Keratinocyte (primary cell): Measurements from ENCODE around the gene OCLN. TPM values are rescaled to one million over a fixed set of nuclear protein-coding genes. Genes with fewer than 3 reads are reported as not detected.
"Not testable (repeated sequence)": the region's sequence is repeated elsewhere in the genome, so short reads cannot be mapped to it uniquely, and the experiment has no call there.

Source experiments
- DNase-seq: peaks from one replicate; pipeline ENCODE4 v3.0.0-alpha.2; 2011; ENCODE audit warnings: low read depth, missing footprints, low spot score
- FAIRE-seq: peaks from 2 replicates; lab custom pipeline; 2011; peaks lifted over from hg19 to GRCh38; lab: Jason Lieb, UNC
- H2AFZ ChIP-seq: 2 replicates; pipeline ENCODE4 v1.6.0; 2012; ENCODE audit warnings: low read length, control low read depth, inconsistent platforms; ENCODE audit not compliant: control insufficient read depth
- H3K27ac ChIP-seq: 2 replicates; pipeline ENCODE4 v1.5.1; 2011; ENCODE audit warnings: low read length; ENCODE audit not compliant: control insufficient read depth, insufficient read depth
- H3K27me3 ChIP-seq: 3 replicates; pipeline ENCODE4 v1.6.0; 2011; ENCODE audit warnings: low read length; ENCODE audit not compliant: control insufficient read depth, insufficient read depth; ENCODE audit errors: extremely low read depth
- H3K36me3 ChIP-seq, 2 experiments: 2 replicates in 1 of 2; 3 replicates in 1 of 2; pipeline ENCODE4 v1.5.1; 2011; ENCODE audit warnings: low read length in 2 of 2, mild to moderate bottlenecking in 1 of 2; ENCODE audit not compliant: control insufficient read depth in 2 of 2, insufficient read depth in 2 of 2; ENCODE audit errors: extremely low read depth in 1 of 2
- H3K4me1 ChIP-seq: 3 replicates; pipeline ENCODE4 v1.5.1; 2011; ENCODE audit warnings: low read length; ENCODE audit not compliant: control insufficient read depth, insufficient read depth; ENCODE audit errors: extremely low read depth
- H3K4me2 ChIP-seq: 3 replicates; pipeline ENCODE4 v1.6.0; 2011; ENCODE audit warnings: low read depth, low read length; ENCODE audit not compliant: control insufficient read depth, insufficient read depth; ENCODE audit errors: extremely low read depth
- H3K4me3 ChIP-seq, 3 experiments: fragments of 200-600 bp in 1 of 3; sonication (generic) in 1 of 3; 2 replicates in 2 of 3; 3 replicates in 1 of 3; pipeline ENCODE4 v1.5.1; 2011 to 2016; ENCODE audit warnings: low read length in 3 of 3, mild to moderate bottlenecking in 3 of 3, control low read depth in 2 of 3, inconsistent platforms in 1 of 3, low read depth in 1 of 3, mixed read lengths in 1 of 3, mixed run types in 1 of 3, moderate library complexity in 1 of 3; ENCODE audit not compliant: control insufficient read depth in 2 of 3, insufficient read depth in 2 of 3; ENCODE audit errors: extremely low read depth in 1 of 3
- H3K79me2 ChIP-seq: 2 replicates; pipeline ENCODE4 v1.6.0; 2012; ENCODE audit warnings: low read length; ENCODE audit not compliant: control insufficient read depth, insufficient read depth
- H3K9ac ChIP-seq: 3 replicates; pipeline ENCODE4 v1.6.0; 2011; ENCODE audit warnings: low read length; ENCODE audit not compliant: control insufficient read depth, insufficient read depth; ENCODE audit errors: extremely low read depth
- H3K9me1 ChIP-seq: 3 replicates; pipeline ENCODE4 v1.6.0; 2011; ENCODE audit warnings: low read length; ENCODE audit not compliant: control insufficient read depth, insufficient read depth; ENCODE audit errors: extremely low read depth
- H3K9me3 ChIP-seq: 2 replicates; pipeline ENCODE4 v1.5.1; 2012; ENCODE audit warnings: low read depth, low read length; ENCODE audit not compliant: control insufficient read depth
- H4K20me1 ChIP-seq: 3 replicates; pipeline ENCODE4 v1.6.0; 2011; ENCODE audit warnings: low read length; ENCODE audit not compliant: control insufficient read depth, insufficient read depth; ENCODE audit errors: extremely low read depth
- dilution Hi-C: fragments of 300-500 bp; cut with MboI; formaldehyde crosslinking; loops from one replicate; pipeline ENCODE4 v1.7.0; 2020; ENCODE audit warnings: low sequenced_read_pairs; ENCODE audit not compliant: extremely low pct_ligation_motif_present
- polyA plus RNA-seq, 5 experiments: library from polyadenylated mRNA; depleted of rRNA in 3 of 5; stranded (reverse) in 3 of 5; stranded (forward) in 1 of 5; unstranded in 1 of 5; fragments of >200 nt; gene quantifications; 1 replicate in 1 of 5; 2 replicates in 3 of 5; 3 replicates in 1 of 5; pipeline versions ENCODE4 v1.2.1 to v1.2.3, GENCODE V29; 2011 to 2012; ENCODE audit warnings: missing spikeins in 2 of 5, low read depth in 1 of 5, low replicate concordance in 1 of 5

The OCLN gene
- polyA plus RNA-seq, 1 donor (not counting 4 experiments of a cell fraction or from before 2014, with no cell fraction given) = 4.6 TPM

- H2AFZ ChIP-seq, H3K27ac ChIP-seq, H3K27me3 ChIP-seq, H3K9me1 ChIP-seq, H3K79me2 ChIP-seq, H3K36me3 ChIP-seq, H3K4me1 ChIP-seq, dilution Hi-C loops, FAIRE-seq, H3K4me2 ChIP-seq, DNase-seq, H4K20me1 ChIP-seq, H3K9me3 ChIP-seq, H3K9ac ChIP-seq, H3K4me3 ChIP-seq: not testable (repeated sequence)
These were observed 90.8 kb downstream of the OCLN start for GRCh38 chr5:69583356-69583755.

- DNase-seq, dilution Hi-C loops, FAIRE-seq: not testable (repeated sequence)
These were observed 103.7 kb downstream of the OCLN start for GRCh38 chr5:69596114-69596840.

GRCh38 chr5:69601947-69602346 is 109.4 kb downstream of the OCLN start:
- H3K4me1 ChIP-seq, H3K36me3 ChIP-seq, H3K79me2 ChIP-seq, H3K27me3 ChIP-seq, FAIRE-seq, H3K4me2 ChIP-seq, H2AFZ ChIP-seq, H3K9me3 ChIP-seq, H3K9ac ChIP-seq, dilution Hi-C loops, H3K27ac ChIP-seq, H3K4me3 ChIP-seq, H4K20me1 ChIP-seq, DNase-seq, H3K9me1 ChIP-seq: not testable (repeated sequence)

More at GRCh38 chr5:69596114-69596840, 103.7 kb downstream of the OCLN start:
- H3K9ac ChIP-seq, H3K4me3 ChIP-seq, H3K27ac ChIP-seq, H4K20me1 ChIP-seq, H3K9me1 ChIP-seq, H3K4me1 ChIP-seq, H3K4me2 ChIP-seq, H3K36me3 ChIP-seq, H3K27me3 ChIP-seq, H2AFZ ChIP-seq, H3K79me2 ChIP-seq, H3K9me3 ChIP-seq: not testable (repeated sequence)

GRCh38 chr5:69606839-69607238 is 114.2 kb downstream of the OCLN start:
- H3K27ac ChIP-seq, H3K79me2 ChIP-seq, H3K4me2 ChIP-seq, FAIRE-seq, H3K9ac ChIP-seq, H3K9me3 ChIP-seq, H3K4me1 ChIP-seq, DNase-seq, H3K9me1 ChIP-seq, dilution Hi-C loops, H3K36me3 ChIP-seq, H4K20me1 ChIP-seq, H3K27me3 ChIP-seq, H2AFZ ChIP-seq, H3K4me3 ChIP-seq: not testable (repeated sequence)
